Left colon (tissue), 2 donors: Measurements from ENCODE around the gene OTULINL. TPM values are rescaled to one million over a fixed set of nuclear protein-coding genes. Genes with fewer than 3 reads are reported as not detected.
A peak's percentile ranks its signal among the peaks of the same experiment; 100 is the strongest.

Source experiments
- ATAC-seq: fragments of 200-7000 bp; cut with Tn5 transposase; one replicate; pipeline ENCODE4 v1.9.1; 2020; ENCODE audit warnings: mild to moderate bottlenecking, moderate library complexity
- DNase-seq, 2 donors: peaks; one replicate each; pipeline ENCODE4 v3.0.0-alpha.2; 2020
- intact Hi-C, 2 donors: fragments of 100-400 bp; cut with DNase I in 1 of 2; cut with micrococcal nuclease in 1 of 2; formaldehyde crosslinking; loops; one replicate each; pipeline versions ENCODE4 v1.11.2 to v1.14.0; 2022; cut with DNase I, micrococcal nuclease
- total RNA-seq, 2 donors: library from RNA; stranded (reverse); fragmentation: NEBNext Ultra II Directional; extraction: Animal tissue kit (Norgen Biotek cat#: 25700); gene quantifications; one replicate each; pipeline ENCODE4 v1.2.1, GENCODE V29; 2021
- donor health status: DM: no; HTN: no; CAD: no.
- donor health status: DM: yes; HTN: yes; CAD: no.

OTULINL gene
- total RNA-seq, 2 donors from 2014 or later = 63.1 to 72.0 TPM

- DNase-seq (no peak), ATAC-seq (no peak)
Measured at GRCh38 chr5:14574096-14574495, 7.5 kb upstream of the OTULINL start.

GRCh38 chr5:14574891-14575508, 6.6 kb upstream of the OTULINL start:
- intact Hi-C loops = no loop called here
- ATAC-seq = peak; percentile 92
- peak; percentile 71 to 78 for DNase-seq

More at GRCh38 chr5:14574096-14574495, 7.5 kb upstream of the OTULINL start:
- intact Hi-C loops = no loop called here

- DNase-seq = no peak
- intact Hi-C loops = no loop called here
- ATAC-seq = no peak
Measured at GRCh38 chr5:14576206-14576605, 5.4 kb upstream of the OTULINL start.

- DNase-seq = no peak
- intact Hi-C loops = no loop called here
- ATAC-seq = no peak
Measured at GRCh38 chr5:14577079-14577725, 4.4 kb upstream of the OTULINL start.

- no peak for ATAC-seq
- DNase-seq = no peak
- intact Hi-C loops = no loop called here
Measured at GRCh38 chr5:14577971-14578370, 3.6 kb upstream of the OTULINL start.

- DNase-seq = no peak
- intact Hi-C loops = no loop called here
- ATAC-seq = no peak
Measured at GRCh38 chr5:14579246-14579645, 2.3 kb upstream of the OTULINL start.

GRCh38 chr5:14579731-14580397, 1.7 kb upstream of the OTULINL start:
- no peak for ATAC-seq
- intact Hi-C loops = no loop called here
- no peak for DNase-seq

- ATAC-seq (peak; percentile 56), DNase-seq (peak; percentile 56 to 62)
- intact Hi-C loops = no loop called here
Measured at GRCh38 chr5:14580398-14581034, 1.1 kb upstream of the OTULINL start.

- intact Hi-C loops = no loop called here
- peak; percentile 71 for ATAC-seq
- peak; percentile 70 to 83 for DNase-seq
Measured at GRCh38 chr5:14581891-14582796, 552 bp downstream of the OTULINL start.

GRCh38 chr5:14582797-14583137, 1.2 kb downstream of the OTULINL start:
- ATAC-seq (no peak), DNase-seq (peak in 1 of 2 donors; percentile 22)
- intact Hi-C loops = no loop called here

GRCh38 chr5:14584848-14585247, 3.3 kb downstream of the OTULINL start:
- DNase-seq (no peak), ATAC-seq (no peak)
- intact Hi-C loops = no loop called here

GRCh38 chr5:14587150-14587549, 5.6 kb downstream of the OTULINL start:
- intact Hi-C loops = no loop called here
- ATAC-seq (no peak), DNase-seq (peak in 1 of 2 donors; percentile 54)

GRCh38 chr5:14588145-14588544, 6.6 kb downstream of the OTULINL start:
- intact Hi-C loops = no loop called here
- ATAC-seq (no peak), DNase-seq (no peak)

- ATAC-seq (peak; percentile 74), DNase-seq (peak in 1 of 2 donors; percentile 51)
- intact Hi-C loops = no loop called here
Measured at GRCh38 chr5:14588758-14589543, 7.4 kb downstream of the OTULINL start.

GRCh38 chr5:14590949-14591348, 9.4 kb downstream of the OTULINL start:
- DNase-seq (no peak), ATAC-seq (no peak)
- intact Hi-C loops = no loop called here

- DNase-seq (no peak), ATAC-seq (peak; percentile 63)
- intact Hi-C loops = no loop called here
Measured at GRCh38 chr5:14591548-14591947, 10.0 kb downstream of the OTULINL start.

GRCh38 chr5:14593326-14594021, 11.9 kb downstream of the OTULINL start:
- DNase-seq (no peak), ATAC-seq (peak; percentile 66)
- intact Hi-C loops = no loop called here
